ENCODE data around the gene CYTH1. TPM values are rescaled to one million over a fixed set of nuclear protein-coding genes. Genes with fewer than 3 reads are reported as not detected.

The CYTH1 gene
- total RNA-seq, 4 donors from 2014 or later = 6.2 to 56.1 (median 44.3) TPM

DNA sequence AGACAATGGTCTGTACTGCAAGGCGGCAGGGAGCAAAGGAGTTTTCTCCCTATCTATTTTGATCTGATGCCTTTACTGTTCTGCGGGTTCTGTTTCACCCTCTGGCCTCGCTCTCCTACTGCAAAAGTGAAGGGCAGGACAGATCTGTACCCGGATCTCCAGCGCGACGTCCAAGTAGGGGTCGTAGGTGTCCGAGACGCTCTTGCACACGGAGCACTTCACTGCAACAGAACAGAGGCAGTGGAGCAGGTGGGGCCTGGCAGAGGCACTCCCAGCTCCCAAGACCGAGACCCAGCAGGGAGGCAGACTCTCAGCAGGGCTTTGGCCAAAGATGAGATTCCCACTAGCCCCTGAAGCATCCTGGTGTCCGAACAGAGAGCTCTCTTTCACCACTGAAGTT is 38.8 kb upstream of the CYTH1 start:
- Histone ChIP-seq H3K36me3 (no peaks in the 10 kb centered on the region), H3K9me3 (no peaks in the 10 kb centered on the region), H3K4me1 (no peaks in the 10 kb centered on the region), H3K4me3 (no peak overlapping the region), H3K27me3 (no peaks in the 10 kb centered on the region), H3K27ac (no peak overlapping the region)
- TF ChIP-seq, protein P1, sequence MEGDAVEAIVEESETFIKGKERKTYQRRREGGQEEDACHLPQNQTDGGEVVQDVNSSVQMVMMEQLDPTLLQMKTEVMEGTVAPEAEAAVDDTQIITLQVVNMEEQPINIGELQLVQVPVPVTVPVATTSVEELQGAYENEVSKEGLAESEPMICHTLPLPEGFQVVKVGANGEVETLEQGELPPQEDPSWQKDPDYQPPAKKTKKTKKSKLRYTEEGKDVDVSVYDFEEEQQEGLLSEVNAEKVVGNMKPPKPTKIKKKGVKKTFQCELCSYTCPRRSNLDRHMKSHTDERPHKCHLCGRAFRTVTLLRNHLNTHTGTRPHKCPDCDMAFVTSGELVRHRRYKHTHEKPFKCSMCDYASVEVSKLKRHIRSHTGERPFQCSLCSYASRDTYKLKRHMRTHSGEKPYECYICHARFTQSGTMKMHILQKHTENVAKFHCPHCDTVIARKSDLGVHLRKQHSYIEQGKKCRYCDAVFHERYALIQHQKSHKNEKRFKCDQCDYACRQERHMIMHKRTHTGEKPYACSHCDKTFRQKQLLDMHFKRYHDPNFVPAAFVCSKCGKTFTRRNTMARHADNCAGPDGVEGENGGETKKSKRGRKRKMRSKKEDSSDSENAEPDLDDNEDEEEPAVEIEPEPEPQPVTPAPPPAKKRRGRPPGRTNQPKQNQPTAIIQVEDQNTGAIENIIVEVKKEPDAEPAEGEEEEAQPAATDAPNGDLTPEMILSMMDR (IDR thresholded peaks at IDR 0.05) = no peak
- TF ChIP-seq POLR2A (IDR thresholded peaks at IDR 0.05) = no peak
- no peak for DNase-seq
- intact Hi-C loops (cut with DNase I; ENCODE audit: low total_unique reads) = no loop called here

DNA sequence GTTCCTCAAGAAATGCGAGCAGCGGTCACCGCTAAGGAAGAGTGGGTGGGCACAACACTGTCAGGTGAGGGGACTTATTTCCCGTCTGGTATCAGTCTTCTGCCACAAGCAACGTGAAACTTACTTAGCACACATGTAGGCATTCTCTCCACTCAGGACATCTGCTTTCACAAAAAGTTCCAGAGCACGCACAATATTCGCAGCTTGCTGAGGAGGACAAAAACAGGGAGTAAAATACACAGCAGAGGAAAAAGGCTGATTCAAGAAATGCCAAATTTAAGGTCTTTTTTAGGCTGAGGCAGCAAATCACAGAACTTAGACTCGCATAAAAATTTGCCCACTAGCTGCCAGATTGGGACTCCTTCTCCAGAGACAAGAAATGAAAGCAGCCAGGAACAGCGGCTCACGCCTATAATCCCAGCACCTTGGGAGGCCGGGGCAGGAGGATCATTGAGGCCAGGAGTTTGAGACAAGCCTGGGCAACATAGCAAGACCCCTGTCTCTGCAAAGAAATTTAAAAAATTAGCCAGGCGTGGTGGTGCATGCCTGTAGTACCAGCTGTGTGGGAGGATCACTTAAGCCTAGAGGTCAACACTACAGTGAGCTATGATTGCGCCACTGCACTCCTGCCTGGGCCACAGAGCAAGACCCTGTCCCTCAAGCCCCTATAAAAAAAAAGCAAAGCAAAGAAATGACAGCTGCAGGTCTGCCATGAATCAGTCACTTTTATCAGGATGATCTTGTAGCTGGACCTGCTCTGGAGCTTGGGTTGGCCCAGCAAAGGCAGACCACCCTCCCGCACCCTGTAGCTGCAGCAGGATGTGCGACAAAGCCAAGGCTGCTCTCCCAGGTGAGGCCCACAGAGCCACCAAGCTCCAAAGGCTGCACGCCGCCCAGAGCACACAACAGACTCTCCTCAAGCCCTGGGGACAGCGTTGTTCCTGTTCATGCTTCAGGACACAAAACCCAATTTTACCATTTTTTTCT is 38.0 kb upstream of the CYTH1 start:
- TF ChIP-seq, protein P1 (IDR thresholded peaks at IDR 0.05) = no peak
- TF ChIP-seq POLR2A (IDR thresholded peaks at IDR 0.05) = no peak
- H3K27me3 ChIP-seq = no peaks in the 10 kb centered on the region
- no peaks in the 10 kb centered on the region for H3K9me3 ChIP-seq
- H3K4me3 ChIP-seq = no peak overlapping the region
- no peaks in the 10 kb centered on the region for H3K4me1 ChIP-seq
- intact Hi-C loops (cut with DNase I; ENCODE audit: low total_unique reads) = no loop called here
- H3K36me3 ChIP-seq = no peaks in the 10 kb centered on the region
- DNase-seq = no peak
- peak overlapping the region in 1 of 2 donors; percentile 73 for H3K27ac ChIP-seq

DNA sequence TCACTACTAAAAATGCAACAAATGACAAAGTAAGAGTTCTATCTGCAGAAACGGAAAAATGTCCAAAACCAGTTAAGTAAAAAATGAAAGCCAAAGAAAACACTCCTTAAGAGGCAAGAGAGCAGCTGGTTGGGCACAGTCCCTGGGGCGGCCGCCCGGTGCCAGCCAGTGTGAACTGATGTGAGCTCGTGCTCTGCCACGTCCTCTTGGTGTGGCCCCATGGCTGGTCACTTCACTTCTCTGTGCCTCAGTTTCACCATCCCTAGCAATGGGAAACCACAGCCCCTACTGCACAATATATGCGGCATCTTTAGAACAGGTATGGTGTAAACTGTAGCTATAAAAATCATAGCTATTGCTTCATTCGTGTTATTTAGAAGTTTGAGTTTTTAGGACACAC is 37.3 kb upstream of the CYTH1 start:
- no peak for TF ChIP-seq POLR2A (IDR thresholded peaks at IDR 0.05)
- TF ChIP-seq, protein P1 (IDR thresholded peaks at IDR 0.05) = no peak
- intact Hi-C loops (cut with DNase I; ENCODE audit: low total_unique reads) = no loop called here
- no peak for DNase-seq
- Histone ChIP-seq H3K4me1 (no peaks in the 10 kb centered on the region), H3K4me3 (no peak overlapping the region), H3K27ac (peak overlapping the region in 1 of 2 donors; percentile 73), H3K9me3 (no peaks in the 10 kb centered on the region), H3K36me3 (no peaks in the 10 kb centered on the region), H3K27me3 (no peaks in the 10 kb centered on the region)

DNA sequence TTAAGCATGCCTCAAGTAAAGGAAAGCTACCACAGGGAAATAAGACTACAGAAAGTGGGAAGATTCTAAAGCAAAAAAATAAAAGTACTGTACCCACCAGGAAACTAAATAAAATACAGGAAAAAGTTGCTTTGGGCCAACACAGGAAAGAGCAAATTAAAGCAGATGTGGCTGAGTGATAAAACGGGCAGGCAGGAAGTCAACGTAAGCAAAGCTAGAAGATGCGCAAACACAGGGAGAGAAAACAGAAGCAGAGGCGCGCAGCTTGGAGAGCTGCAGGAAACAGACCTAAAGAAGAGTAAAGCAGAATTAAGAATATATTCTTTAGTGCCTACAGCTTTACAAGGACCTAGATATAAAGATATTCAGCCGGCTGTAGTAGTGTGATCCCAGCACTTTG is 36.9 kb upstream of the CYTH1 start:
- no peaks in the 10 kb centered on the region for H3K36me3 ChIP-seq
- H3K27ac ChIP-seq = peak overlapping the region in 1 of 2 donors; percentile 73
- no peaks in the 10 kb centered on the region for H3K4me1 ChIP-seq
- TF ChIP-seq POLR2A (IDR thresholded peaks at IDR 0.05) = no peak
- TF ChIP-seq, protein P1 (IDR thresholded peaks at IDR 0.05) = no peak
- no peaks in the 10 kb centered on the region for H3K9me3 ChIP-seq
- intact Hi-C loops (cut with DNase I; ENCODE audit: low total_unique reads) = no loop called here
- H3K27me3 ChIP-seq = no peaks in the 10 kb centered on the region
- H3K4me3 ChIP-seq = no peak overlapping the region
- no peak for DNase-seq

DNA sequence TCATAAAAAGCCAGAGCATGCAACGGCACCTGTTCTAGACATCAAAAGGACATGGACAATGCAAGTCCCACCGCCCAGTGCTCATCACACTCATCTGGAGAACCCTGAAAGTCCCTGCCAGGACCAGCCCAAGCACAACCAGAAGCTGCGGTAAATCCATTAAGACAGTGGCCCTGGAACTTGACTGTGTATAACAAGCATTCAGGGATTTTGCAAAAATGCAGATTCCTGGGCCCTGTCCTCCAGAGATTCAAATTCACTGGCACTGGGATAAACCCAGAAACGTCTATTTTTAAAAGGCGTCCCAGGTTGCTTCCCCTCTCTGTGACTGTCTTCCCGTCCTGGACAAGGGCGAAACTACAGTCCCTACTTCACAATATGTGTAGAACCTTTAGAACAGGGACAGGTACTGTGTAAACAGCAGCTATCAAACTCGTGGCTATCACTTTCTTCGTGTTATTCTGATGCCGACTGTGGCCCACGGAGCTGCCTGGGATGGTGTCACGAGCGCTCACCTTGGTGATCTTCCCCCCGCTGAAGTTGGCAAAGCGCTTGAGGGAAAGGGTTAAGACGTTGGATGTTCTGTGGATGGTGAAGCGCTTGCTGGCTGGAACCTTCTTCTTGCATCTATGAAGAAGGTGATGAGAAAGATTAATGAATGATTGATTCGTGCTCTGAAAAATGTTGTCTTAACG is 36.2 kb upstream of the CYTH1 start:
- Histone ChIP-seq H3K9me3 (no peaks in the 10 kb centered on the region), H3K27ac (peak overlapping the region in 1 of 2 donors; percentile 73), H3K36me3 (no peaks in the 10 kb centered on the region), H3K4me3 (no peak overlapping the region), H3K27me3 (no peaks in the 10 kb centered on the region), H3K4me1 (peaks cover 0 to 2% of the 10 kb centered on the region in 2 donors)
- no peak for DNase-seq
- intact Hi-C loops (cut with DNase I; ENCODE audit: low total_unique reads) = no loop called here
- TF ChIP-seq, protein P1 (IDR thresholded peaks at IDR 0.05) = no peak
- no peak for TF ChIP-seq POLR2A (IDR thresholded peaks at IDR 0.05)
